GM18909 (cell line): ENCODE measurements around the gene CAPN13.
"Not testable (repeated sequence)": the region's sequence is repeated elsewhere in the genome, so short reads cannot be mapped to it uniquely, and the experiment has no call there.

Source experiments
- ATAC-seq: cut with Tn5 transposase; IDR thresholded peaks from one replicate; pipeline ENCODE4 v1.9.1; 2021; ENCODE audit warnings: mild to moderate bottlenecking; ENCODE audit not compliant: unreplicated experiment, poor library complexity

The CAPN13 gene

GRCh38 chr2:30708491-30709290, 98.6 kb downstream of the CAPN13 start:
- no peak for ATAC-seq

GRCh38 chr2:30707304-30707903, 99.8 kb downstream of the CAPN13 start:
- no peak for ATAC-seq

- no peak for ATAC-seq
These were observed 100.5 kb downstream of the CAPN13 start for GRCh38 chr2:30706534-30707303.

GRCh38 chr2:30705711-30706533, 101.3 kb downstream of the CAPN13 start:
- no peak for ATAC-seq

GRCh38 chr2:30705056-30705455, 102.2 kb downstream of the CAPN13 start:
- ATAC-seq = no peak

GRCh38 chr2:30704309-30705020, 102.8 kb downstream of the CAPN13 start:
- ATAC-seq = no peak

GRCh38 chr2:30702694-30703093, 104.6 kb downstream of the CAPN13 start:
- no peak for ATAC-seq

- no peak for ATAC-seq
These were observed 105.5 kb downstream of the CAPN13 start for GRCh38 chr2:30701782-30702181.

- not testable (repeated sequence) for ATAC-seq
These were observed 109.8 kb downstream of the CAPN13 start for GRCh38 chr2:30697242-30698103.

GRCh38 chr2:30695749-30696148, 111.5 kb downstream of the CAPN13 start:
- no peak for ATAC-seq

- ATAC-seq = no peak
These were observed 112.8 kb downstream of the CAPN13 start for GRCh38 chr2:30694286-30695055.

GRCh38 chr2:30693821-30694281, 113.4 kb downstream of the CAPN13 start:
- ATAC-seq = no peak

- no peak for ATAC-seq
These were observed 114.4 kb downstream of the CAPN13 start for GRCh38 chr2:30692829-30693275.

- no peak for ATAC-seq
These were observed 115.1 kb downstream of the CAPN13 start for GRCh38 chr2:30691948-30692828.

GRCh38 chr2:30691091-30691947, 115.9 kb downstream of the CAPN13 start:
- ATAC-seq = no peak

GRCh38 chr2:30690126-30690561, 117.1 kb downstream of the CAPN13 start:
- ATAC-seq = no peak
